ENCODE measurements around the gene HBEGF.
A peak's percentile ranks its signal among the peaks of the same experiment; 100 is the strongest.

HBEGF gene

GRCh38 chr5:140367256-140368013 lies 21.0 kb upstream of the HBEGF start:
- H3K36me3 ChIP-seq (ENCODE audit: control insufficient read depth, insufficient read depth, low read length), result no peaks in the 10 kb centered on the region
- H3K27me3 ChIP-seq (ENCODE audit: control insufficient read depth, insufficient read depth, low read length), result peaks cover 15% of the 10 kb centered on the region
- H3K9me3 ChIP-seq (ENCODE audit: control insufficient read depth, insufficient read depth, low read depth, low read length), result no peaks in the 10 kb centered on the region
- H3K9ac ChIP-seq (ENCODE audit: low read length), result no peak overlapping the region
- peaks cover 4% of the 10 kb centered on the region for H3K4me1 ChIP-seq (ENCODE audit: control insufficient read depth, insufficient read depth, low read length)
- H3K4me3 ChIP-seq (ENCODE audit: low read depth, low read length), result no peak overlapping the region
- H3K27ac ChIP-seq (ENCODE audit: low read depth, low read length), result no peak overlapping the region

- H3K36me3 ChIP-seq (ENCODE audit: control insufficient read depth, insufficient read depth, low read length), result no peaks in the 10 kb centered on the region
- no peaks in the 10 kb centered on the region for H3K9me3 ChIP-seq (ENCODE audit: control insufficient read depth, insufficient read depth, low read depth, low read length)
- peaks cover 4% of the 10 kb centered on the region for H3K4me1 ChIP-seq (ENCODE audit: control insufficient read depth, insufficient read depth, low read length)
- no peak overlapping the region for H3K4me3 ChIP-seq (ENCODE audit: low read depth, low read length)
- no peak overlapping the region for H3K27ac ChIP-seq (ENCODE audit: low read depth, low read length)
- H3K27me3 ChIP-seq (ENCODE audit: control insufficient read depth, insufficient read depth, low read length), result peaks cover 15% of the 10 kb centered on the region
- H3K9ac ChIP-seq (ENCODE audit: low read length), result no peak overlapping the region
These were observed 20.3 kb upstream of the HBEGF start for GRCh38 chr5:140366589-140367255.

- H3K9me3 ChIP-seq (ENCODE audit: control insufficient read depth, insufficient read depth, low read depth, low read length), result no peaks in the 10 kb centered on the region
- no peak overlapping the region for H3K4me3 ChIP-seq (ENCODE audit: low read depth, low read length)
- H3K36me3 ChIP-seq (ENCODE audit: control insufficient read depth, insufficient read depth, low read length), result no peaks in the 10 kb centered on the region
- peaks cover 4% of the 10 kb centered on the region for H3K4me1 ChIP-seq (ENCODE audit: control insufficient read depth, insufficient read depth, low read length)
- peaks cover 15% of the 10 kb centered on the region for H3K27me3 ChIP-seq (ENCODE audit: control insufficient read depth, insufficient read depth, low read length)
- H3K27ac ChIP-seq (ENCODE audit: low read depth, low read length), result no peak overlapping the region
- no peak overlapping the region for H3K9ac ChIP-seq (ENCODE audit: low read length)
These were observed 19.5 kb upstream of the HBEGF start for GRCh38 chr5:140365941-140366340.

GRCh38 chr5:140365282-140365681 lies 18.9 kb upstream of the HBEGF start:
- Histone ChIP-seq H3K4me1 (ENCODE audit: control insufficient read depth, insufficient read depth, low read length) (peaks cover 4% of the 10 kb centered on the region), H3K9ac (ENCODE audit: low read length) (no peak overlapping the region), H3K27me3 (ENCODE audit: control insufficient read depth, insufficient read depth, low read length) (peaks cover 15% of the 10 kb centered on the region), H3K27ac (ENCODE audit: low read depth, low read length) (no peak overlapping the region), H3K4me3 (ENCODE audit: low read depth, low read length) (no peak overlapping the region), H3K36me3 (ENCODE audit: control insufficient read depth, insufficient read depth, low read length) (no peaks in the 10 kb centered on the region), H3K9me3 (ENCODE audit: control insufficient read depth, insufficient read depth, low read depth, low read length) (no peaks in the 10 kb centered on the region)

GRCh38 chr5:140364472-140364765 lies 18.0 kb upstream of the HBEGF start:
- no peaks in the 10 kb centered on the region for H3K36me3 ChIP-seq (ENCODE audit: control insufficient read depth, insufficient read depth, low read length)
- H3K27me3 ChIP-seq (ENCODE audit: control insufficient read depth, insufficient read depth, low read length), result peaks cover 15% of the 10 kb centered on the region
- no peak overlapping the region for H3K27ac ChIP-seq (ENCODE audit: low read depth, low read length)
- peaks cover 4% of the 10 kb centered on the region for H3K4me1 ChIP-seq (ENCODE audit: control insufficient read depth, insufficient read depth, low read length)
- no peak overlapping the region for H3K4me3 ChIP-seq (ENCODE audit: low read depth, low read length)
- H3K9ac ChIP-seq (ENCODE audit: low read length), result no peak overlapping the region
- H3K9me3 ChIP-seq (ENCODE audit: control insufficient read depth, insufficient read depth, low read depth, low read length), result no peaks in the 10 kb centered on the region

- peak overlapping the region; percentile 69 for H3K4me3 ChIP-seq (ENCODE audit: low read depth, low read length)
- peaks cover 4% of the 10 kb centered on the region for H3K4me1 ChIP-seq (ENCODE audit: control insufficient read depth, insufficient read depth, low read length)
- no peaks in the 10 kb centered on the region for H3K36me3 ChIP-seq (ENCODE audit: control insufficient read depth, insufficient read depth, low read length)
- no peak overlapping the region for H3K27ac ChIP-seq (ENCODE audit: low read depth, low read length)
- H3K9me3 ChIP-seq (ENCODE audit: control insufficient read depth, insufficient read depth, low read depth, low read length), result no peaks in the 10 kb centered on the region
- peaks cover 15% of the 10 kb centered on the region for H3K27me3 ChIP-seq (ENCODE audit: control insufficient read depth, insufficient read depth, low read length)
- peak overlapping the region; percentile 48 for H3K9ac ChIP-seq (ENCODE audit: low read length)
These were observed 17.4 kb upstream of the HBEGF start for GRCh38 chr5:140363631-140364471.

GRCh38 chr5:140362875-140363630 lies 16.6 kb upstream of the HBEGF start:
- Histone ChIP-seq H3K9ac (ENCODE audit: low read length) (peak overlapping the region; percentile 48), H3K36me3 (ENCODE audit: control insufficient read depth, insufficient read depth, low read length) (no peaks in the 10 kb centered on the region), H3K27me3 (ENCODE audit: control insufficient read depth, insufficient read depth, low read length) (peaks cover 15% of the 10 kb centered on the region), H3K4me1 (ENCODE audit: control insufficient read depth, insufficient read depth, low read length) (peaks cover 8% of the 10 kb centered on the region), H3K9me3 (ENCODE audit: control insufficient read depth, insufficient read depth, low read depth, low read length) (no peaks in the 10 kb centered on the region), H3K27ac (ENCODE audit: low read depth, low read length) (no peak overlapping the region), H3K4me3 (ENCODE audit: low read depth, low read length) (peak overlapping the region; percentile 69)

- H3K27ac ChIP-seq (ENCODE audit: low read depth, low read length), result no peak overlapping the region
- H3K4me3 ChIP-seq (ENCODE audit: low read depth, low read length), result no peak overlapping the region
- H3K27me3 ChIP-seq (ENCODE audit: control insufficient read depth, insufficient read depth, low read length), result peaks cover 15% of the 10 kb centered on the region
- no peak overlapping the region for H3K9ac ChIP-seq (ENCODE audit: low read length)
- no peaks in the 10 kb centered on the region for H3K9me3 ChIP-seq (ENCODE audit: control insufficient read depth, insufficient read depth, low read depth, low read length)
- no peaks in the 10 kb centered on the region for H3K36me3 ChIP-seq (ENCODE audit: control insufficient read depth, insufficient read depth, low read length)
- peaks cover 11% of the 10 kb centered on the region for H3K4me1 ChIP-seq (ENCODE audit: control insufficient read depth, insufficient read depth, low read length)
These were observed 15.9 kb upstream of the HBEGF start for GRCh38 chr5:140362311-140362710.

GRCh38 chr5:140361901-140362300 lies 15.5 kb upstream of the HBEGF start:
- no peak overlapping the region for H3K27ac ChIP-seq (ENCODE audit: low read depth, low read length)
- H3K36me3 ChIP-seq (ENCODE audit: control insufficient read depth, insufficient read depth, low read length), result no peaks in the 10 kb centered on the region
- no peak overlapping the region for H3K9ac ChIP-seq (ENCODE audit: low read length)

GRCh38 chr5:140360681-140361479 lies 14.5 kb upstream of the HBEGF start:
- Histone ChIP-seq H3K27ac (ENCODE audit: low read depth, low read length) (no peak overlapping the region), H3K36me3 (ENCODE audit: control insufficient read depth, insufficient read depth, low read length) (no peaks in the 10 kb centered on the region), H3K4me3 (ENCODE audit: low read depth, low read length) (no peak overlapping the region), H3K9ac (ENCODE audit: low read length) (no peak overlapping the region), H3K4me1 (ENCODE audit: control insufficient read depth, insufficient read depth, low read length) (peaks cover 14% of the 10 kb centered on the region), H3K9me3 (ENCODE audit: control insufficient read depth, insufficient read depth, low read depth, low read length) (no peaks in the 10 kb centered on the region), H3K27me3 (ENCODE audit: control insufficient read depth, insufficient read depth, low read length) (peaks cover 15% of the 10 kb centered on the region)

More at GRCh38 chr5:140361901-140362300, 15.5 kb upstream of the HBEGF start:
- peaks cover 13% of the 10 kb centered on the region for H3K4me1 ChIP-seq (ENCODE audit: control insufficient read depth, insufficient read depth, low read length)
- H3K27me3 ChIP-seq (ENCODE audit: control insufficient read depth, insufficient read depth, low read length), result peaks cover 15% of the 10 kb centered on the region
- H3K9me3 ChIP-seq (ENCODE audit: control insufficient read depth, insufficient read depth, low read depth, low read length), result no peaks in the 10 kb centered on the region
- H3K4me3 ChIP-seq (ENCODE audit: low read depth, low read length), result no peak overlapping the region
